HepG2 (cell line): ENCODE data around the gene LIFR.

Experiments
- KAT8 ChIP-seq: IDR thresholded peaks from 2 replicates; pipeline ENCODE4 v1.6.1; 2016; ENCODE audit warnings: missing genetic modification reagents, missing compliant biosample characterization
- POLR2AphosphoS5 ChIP-seq: IDR thresholded peaks from 2 replicates; pipeline ENCODE4 v1.6.1; 2012; ENCODE audit warnings: low read depth, low read length
- ZNF780A ChIP-seq: sonication (generic); formaldehyde crosslinking; IDR thresholded peaks from 2 replicates; pipeline ENCODE4 v1.8.0; 2022; ENCODE audit warnings: mild to moderate bottlenecking, missing genetic modification reagents, moderate library complexity

GRCh38 chr5:38532165-38532669 lies 24.2 kb downstream of the LIFR start:
- TF ChIP-seq POLR2AphosphoS5 (peak; percentile 44; the same call in 1 of the 2 replicates), KAT8 (CRISPR knock-in tag) (no peak), ZNF780A (CRISPR knock-in tag) (no peak)
